ENCODE data around the gene GLA. TPM values are rescaled to one million over a fixed set of nuclear protein-coding genes. Genes with fewer than 3 reads are reported as not detected.

The GLA gene
- total and polyA plus RNA-seq, 9 of the 15 experiments (the other 6 are each of a cell fraction or from before 2014, with no cell fraction given): 41.7 to 146 (median 73.8) TPM

DNA sequence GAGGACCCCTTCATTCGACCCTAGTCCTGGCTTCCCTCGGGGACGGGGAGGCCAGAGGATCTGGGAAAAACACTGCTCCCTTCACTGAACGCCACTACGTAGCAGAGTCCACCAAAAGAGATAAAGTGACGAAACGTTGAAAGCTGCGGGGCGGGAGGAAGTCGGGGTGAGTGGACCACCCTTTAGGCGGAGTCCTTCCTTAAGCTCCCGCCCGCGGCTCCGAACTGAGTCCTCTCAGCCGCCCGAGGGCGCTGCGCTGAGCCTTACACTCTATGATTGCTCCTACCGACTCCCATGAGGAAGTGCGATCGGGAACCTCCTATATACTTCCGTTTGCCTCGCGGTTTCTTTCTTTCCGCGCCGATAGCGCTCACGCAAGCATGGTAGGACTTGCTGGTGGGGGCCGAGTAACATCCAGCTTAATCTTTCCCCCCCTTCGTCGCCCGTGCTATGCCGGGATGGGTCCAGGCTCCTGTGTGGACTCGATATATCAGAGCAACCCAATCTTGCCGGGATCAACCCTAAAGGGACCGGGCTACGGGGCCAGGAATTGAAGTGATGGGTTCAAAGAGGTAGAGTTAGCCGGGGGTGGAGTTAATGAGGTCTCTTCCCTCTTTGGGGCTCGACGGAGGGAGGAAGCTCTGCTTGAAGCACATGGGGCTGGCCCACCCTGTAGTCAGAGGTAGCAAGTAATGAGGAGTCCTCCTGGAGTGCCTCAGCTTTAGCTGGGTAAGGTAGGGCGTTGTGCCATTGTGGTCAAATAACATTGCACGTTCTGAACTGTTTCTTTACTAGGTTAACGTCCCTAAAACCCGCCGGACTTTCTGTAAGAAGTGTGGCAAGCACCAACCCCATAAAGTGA, 16.8 kb downstream of the GLA start, which contains the start of gene RPL36A (continued):
- TF ChIP-seq RFX5 (IDR thresholded peaks at IDR 0.05; ENCODE audit: low read depth, low read length) (0 out of 2 replicates have a peak, but pooled peaks have one; percentile 6), SRF (CRISPR knock-in tag; IDR thresholded peaks at IDR 0.05) (peak; percentile 31 to 54; a peak in 1 of 4 replicates), JUND (IDR thresholded peaks at IDR 0.05; ENCODE audit: borderline replicate concordance, low read depth, low read length) (peak; percentile 64; the same call in 1 of the 2 replicates), JUND (tag; IDR thresholded peaks at IDR 0.05; ENCODE audit: borderline replicate concordance, low read depth, low read length) (0 out of 3 replicates have a peak, but pooled peaks have one; percentile 17), ZNF23 (CRISPR knock-in tag; IDR thresholded peaks at IDR 0.05) (no peak), FOXK2 (conservative IDR thresholded peaks at IDR 0.05 in 1 of 2, IDR thresholded peaks at IDR 0.05 in 1 of 2; ENCODE audit: low read depth in 2 of 2) (no peak; a peak in 1 of 4 replicates), GATAD2B (IDR thresholded peaks at IDR 0.05; ENCODE audit: borderline replicate concordance) (no peak), ZNF75A (CRISPR knock-in tag; IDR thresholded peaks at IDR 0.05) (no peak), PHF21A (IDR thresholded peaks at IDR 0.05; ENCODE audit: borderline replicate concordance, low read depth) (no peak), ZKSCAN3 (CRISPR knock-in tag; IDR thresholded peaks at IDR 0.05) (no peak), SUPT5H (IDR thresholded peaks at IDR 0.05) (peak; percentile 98), JUN (IDR thresholded peaks at IDR 0.05; ENCODE audit: borderline replicate concordance, low read depth, low read length) (peak; percentile 3; the same call in 1 of the 2 replicates), JUN (CRISPR knock-in tag; IDR thresholded peaks at IDR 0.05; ENCODE audit: borderline replicate concordance) (no peak), PPARD (CRISPR knock-in tag; IDR thresholded peaks at IDR 0.05) (no peak), ZNF445 (CRISPR knock-in tag; IDR thresholded peaks at IDR 0.05; ENCODE audit: low read depth) (no peak), TEAD2 (tag; IDR thresholded peaks at IDR 0.05) (no peak), SMAD1 (IDR thresholded peaks at IDR 0.05; ENCODE audit: low read depth, low read length, partially characterized antibody) (peak; percentile 49), KLF1 (tag; IDR thresholded peaks at IDR 0.05) (peak; percentile 41; the same call in 1 of the 2 replicates), NR1H2 (CRISPR knock-in tag; IDR thresholded peaks at IDR 0.05) (no peak), FOXJ3 (CRISPR knock-in tag; IDR thresholded peaks at IDR 0.05) (no peak), E2F3 (CRISPR knock-in tag; IDR thresholded peaks at IDR 0.05) (no peak), ZSCAN29 (IDR thresholded peaks at IDR 0.05) (0 out of 2 replicates have a peak, but pooled peaks have one; percentile 13), CEBPG (CRISPR knock-in tag; IDR thresholded peaks at IDR 0.05) (peak; percentile 36; the same call in 1 of the 2 replicates), CEBPG (tag; conservative IDR thresholded peaks at IDR 0.05 in 1 of 2, IDR thresholded peaks at IDR 0.05 in 1 of 2) (peak in 1 of 2 experiments; percentile 30; a peak in 1 of 4 replicates), ZSCAN32 (CRISPR knock-in tag; IDR thresholded peaks at IDR 0.05) (no peak), PTBP1 (IDR thresholded peaks at IDR 0.05; ENCODE audit: low read depth, low read length) (0 out of 2 replicates have a peak, but pooled peaks have one; percentile 58), ZNF174 (CRISPR knock-in tag; IDR thresholded peaks at IDR 0.05) (no peak), ZFP36 (IDR thresholded peaks at IDR 0.05; ENCODE audit: low read depth, low read length, partially characterized antibody) (no peak)
- TF ChIP-seq, protein P1, sequence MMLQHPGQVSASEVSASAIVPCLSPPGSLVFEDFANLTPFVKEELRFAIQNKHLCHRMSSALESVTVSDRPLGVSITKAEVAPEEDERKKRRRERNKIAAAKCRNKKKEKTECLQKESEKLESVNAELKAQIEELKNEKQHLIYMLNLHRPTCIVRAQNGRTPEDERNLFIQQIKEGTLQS (IDR thresholded peaks at IDR 0.05): peak; percentile 66
- TF ChIP-seq, protein P1 (CRISPR knock-in tag; conservative IDR thresholded peaks at IDR 0.05): no peak

Data from K562 (cell line).